HG03457 (cell line): Measurements from ENCODE around the gene IL12RB2.
"Not testable (repeated sequence)": the region's sequence is repeated elsewhere in the genome, so short reads cannot be mapped to it uniquely, and the experiment has no call there.

Experiments used
- ATAC-seq: cut with Tn5 transposase; IDR thresholded peaks from one replicate; pipeline ENCODE4 v1.9.1; 2021; ENCODE audit warnings: moderate number of reproducible peaks; ENCODE audit not compliant: unreplicated experiment

The IL12RB2 gene

DNA sequence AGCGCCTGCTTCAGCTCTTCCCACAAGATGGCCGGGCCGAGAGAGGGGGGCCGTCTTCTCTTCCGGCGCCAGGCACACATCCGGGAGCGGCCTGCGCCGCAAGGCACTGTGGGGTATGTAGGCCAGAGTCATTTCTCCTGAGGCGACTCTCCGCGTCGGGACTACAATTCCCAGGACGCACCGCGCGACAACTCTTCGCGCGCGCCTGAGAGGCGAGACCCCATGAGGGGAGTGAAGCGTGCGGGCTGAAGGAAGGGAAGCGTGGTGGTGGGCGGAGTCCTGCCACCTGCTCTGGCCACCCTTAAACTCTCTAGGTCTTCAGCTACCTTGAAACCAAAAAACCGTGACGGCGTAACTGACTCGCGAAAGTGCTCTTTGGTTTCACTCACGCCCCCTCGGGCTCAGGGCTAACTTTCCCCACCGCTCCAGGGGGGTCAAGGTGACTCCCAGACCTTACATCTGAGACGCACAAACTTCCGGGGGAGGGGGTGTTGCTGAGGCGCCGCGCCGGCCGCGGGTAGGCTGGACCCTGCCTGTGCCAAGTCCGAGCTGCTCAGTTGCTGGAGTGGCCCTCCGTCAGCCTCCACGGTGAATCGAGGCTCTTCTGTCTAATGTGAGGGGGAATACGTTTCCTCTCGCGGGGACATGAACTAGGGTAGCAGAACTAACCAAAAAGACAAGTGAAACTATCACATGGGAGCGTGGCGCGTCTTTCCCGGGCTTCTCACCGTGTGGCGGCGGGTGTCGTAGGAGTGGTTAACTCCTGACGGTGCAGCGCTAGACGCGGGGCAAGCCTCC lies 122.9 kb downstream of the IL12RB2 start, which contains the start of gene SERBP1:
Gene SERBP1 (minus strand): TSS at position 45 of the 798 bp plus-strand sequence. CDS start 102 bp downstream, outside the sequence.
- peak; percentile 88 for ATAC-seq

DNA sequence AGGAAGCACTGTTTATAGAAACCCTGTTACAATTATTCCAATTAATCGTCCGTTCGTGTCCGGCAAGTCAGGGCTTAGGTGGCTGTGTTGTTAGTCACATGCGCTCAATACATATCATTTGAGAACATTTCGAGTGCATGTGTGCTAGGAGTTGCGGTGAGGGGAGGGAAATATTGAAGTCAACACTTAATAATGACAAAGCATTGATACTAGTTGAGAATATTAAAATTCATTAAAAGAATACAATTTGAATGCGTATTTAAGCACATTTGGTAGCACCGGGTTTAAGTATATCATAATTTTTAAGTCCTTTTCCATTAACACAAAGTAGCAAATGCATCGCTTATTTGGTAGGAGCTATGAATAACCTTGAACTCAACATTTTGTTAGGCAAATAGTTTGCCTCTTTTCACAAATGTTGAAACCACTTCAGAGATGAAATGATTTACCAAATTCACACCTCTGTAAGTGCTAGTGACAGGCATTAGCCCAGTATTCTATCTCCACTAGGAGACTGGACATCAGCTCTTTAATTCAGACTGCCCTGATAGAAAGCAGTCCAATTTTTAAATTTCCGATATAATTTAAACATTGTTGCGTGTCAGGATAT lies 123.6 kb downstream of the IL12RB2 start:
- ATAC-seq, result no peak

DNA sequence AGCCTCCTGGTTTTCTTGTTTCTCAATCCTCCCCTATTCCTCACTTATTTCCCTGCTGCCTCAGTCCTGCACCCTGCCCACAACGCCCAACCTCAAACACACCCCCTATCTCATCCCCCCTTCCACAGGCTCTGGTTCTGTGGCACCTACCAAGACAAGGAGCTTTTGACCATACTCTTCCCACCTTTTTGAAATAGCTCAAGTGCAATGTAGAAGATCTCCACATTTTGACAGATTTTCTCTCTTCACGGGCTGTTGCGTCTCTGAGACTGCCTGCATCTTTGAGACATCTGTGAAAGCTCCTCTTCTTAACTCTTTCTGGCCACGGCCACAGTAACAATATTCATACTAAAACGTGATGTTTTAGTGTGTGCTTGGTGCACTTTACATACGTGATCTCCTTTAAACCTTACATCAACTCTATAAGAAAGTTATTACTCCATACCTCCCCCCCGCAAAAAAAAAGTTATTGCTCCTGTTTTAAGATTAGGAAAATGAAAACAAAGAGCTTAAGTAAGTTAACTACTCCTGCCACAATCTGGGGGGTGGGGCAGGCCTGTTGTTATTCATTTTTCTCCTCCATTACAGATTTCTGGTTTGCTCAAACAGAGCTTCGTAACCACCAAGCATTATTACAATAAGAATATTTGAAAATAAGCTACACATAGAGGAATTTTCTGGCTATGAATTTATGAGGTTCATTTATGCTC lies 124.4 kb downstream of the IL12RB2 start:
- no peak for ATAC-seq

DNA sequence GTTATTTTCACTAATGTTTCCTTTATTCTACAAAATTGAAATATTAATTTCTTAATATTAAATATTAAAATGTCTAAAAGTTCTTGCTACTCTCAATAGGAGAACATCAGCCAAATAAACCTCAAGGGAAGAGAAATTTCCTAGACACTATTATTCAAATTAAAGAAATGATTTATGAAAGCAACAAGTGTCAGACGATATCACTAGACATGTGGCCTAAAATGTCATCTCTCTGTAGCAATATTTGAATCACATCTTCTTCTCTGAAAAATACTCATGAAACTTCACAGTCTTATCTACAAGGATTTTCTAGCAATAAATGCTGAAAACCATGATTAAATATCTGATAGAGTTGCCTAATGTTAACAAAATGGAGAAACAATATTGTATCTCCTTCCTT lies 125.1 kb downstream of the IL12RB2 start:
- ATAC-seq, result no peak

DNA sequence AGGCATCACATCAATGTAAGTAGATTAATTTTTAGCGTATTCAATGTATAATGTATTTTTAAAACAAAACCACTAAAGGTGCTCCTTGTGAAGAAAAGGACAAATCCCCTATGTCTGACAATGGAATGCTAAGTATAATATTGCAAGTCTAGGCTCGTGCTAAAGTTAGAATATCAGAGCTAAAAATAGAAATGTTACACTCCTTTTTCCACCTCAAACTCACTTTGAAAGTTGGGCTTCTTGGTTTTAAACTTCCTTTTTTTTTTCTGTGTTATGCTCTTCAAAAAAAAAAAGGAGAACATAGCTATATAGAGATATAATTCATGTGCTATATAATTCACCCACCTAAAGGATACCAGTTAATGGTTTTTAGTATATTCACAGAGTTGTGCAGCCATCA lies 126.2 kb downstream of the IL12RB2 start:
- ATAC-seq, result no peak

DNA sequence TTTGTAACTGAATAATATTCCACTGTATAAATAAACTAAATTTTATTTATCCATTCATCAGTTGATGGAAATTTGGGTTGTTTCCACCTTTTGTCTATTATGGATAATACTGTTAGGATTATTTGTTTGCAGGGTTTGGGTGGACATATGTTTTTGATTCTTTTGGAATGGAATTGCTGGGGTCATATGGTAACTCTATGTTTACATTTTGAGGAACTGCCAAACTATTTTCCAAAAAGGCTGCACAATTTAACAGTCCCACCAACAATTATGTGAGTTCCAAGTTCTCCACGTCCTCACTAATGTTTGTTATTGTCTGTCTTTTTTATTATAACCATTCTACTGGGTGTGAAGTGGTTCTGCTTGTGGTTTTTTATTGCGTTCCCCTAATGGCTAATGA lies 126.8 kb downstream of the IL12RB2 start:
- ATAC-seq, result no peak

DNA sequence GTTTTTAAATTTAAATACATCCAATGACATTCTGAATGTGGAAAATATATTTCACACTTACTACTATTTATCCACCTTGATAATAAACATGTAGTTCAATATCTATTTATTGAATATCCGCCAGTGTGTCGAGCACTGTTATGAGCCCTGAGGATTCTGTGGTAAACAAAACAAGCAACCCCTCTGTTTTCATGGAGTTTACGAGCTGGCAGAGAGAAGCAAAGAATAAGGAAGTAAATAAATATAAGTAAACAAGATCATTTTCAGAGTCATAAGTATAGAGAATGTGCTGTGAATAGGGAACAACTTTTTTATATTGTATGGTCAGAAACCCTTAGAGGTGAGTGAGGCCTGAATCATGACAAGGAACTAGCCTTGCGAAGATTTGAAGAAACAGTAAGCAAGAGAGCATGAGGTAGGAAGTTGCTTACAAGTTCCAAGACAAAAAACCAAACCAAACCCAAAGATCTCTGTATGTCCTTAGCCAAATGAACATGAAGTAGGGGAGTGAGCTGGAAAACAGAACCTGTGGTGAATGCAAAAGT lies 128.9 kb downstream of the IL12RB2 start:
- ATAC-seq, result no peak

DNA sequence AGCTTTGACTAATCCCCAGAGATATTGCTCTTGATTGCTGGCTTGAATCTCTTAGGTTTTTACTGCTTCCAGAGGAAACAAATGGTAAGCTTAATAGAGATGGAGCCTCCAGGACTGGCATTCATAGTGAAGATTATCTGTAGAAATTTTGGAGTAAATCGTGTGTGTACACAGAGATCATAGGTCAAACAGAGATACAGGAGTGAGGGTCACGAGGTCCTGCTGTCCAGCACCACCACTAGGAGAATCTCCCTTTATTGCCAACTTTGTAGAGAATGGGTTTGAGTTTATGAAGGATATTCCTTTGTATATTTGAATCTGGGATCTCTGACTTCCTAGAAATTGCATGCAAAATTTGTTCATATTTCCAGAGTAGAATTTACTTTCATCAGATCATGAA lies 130.3 kb downstream of the IL12RB2 start:
- ATAC-seq, result no peak

DNA sequence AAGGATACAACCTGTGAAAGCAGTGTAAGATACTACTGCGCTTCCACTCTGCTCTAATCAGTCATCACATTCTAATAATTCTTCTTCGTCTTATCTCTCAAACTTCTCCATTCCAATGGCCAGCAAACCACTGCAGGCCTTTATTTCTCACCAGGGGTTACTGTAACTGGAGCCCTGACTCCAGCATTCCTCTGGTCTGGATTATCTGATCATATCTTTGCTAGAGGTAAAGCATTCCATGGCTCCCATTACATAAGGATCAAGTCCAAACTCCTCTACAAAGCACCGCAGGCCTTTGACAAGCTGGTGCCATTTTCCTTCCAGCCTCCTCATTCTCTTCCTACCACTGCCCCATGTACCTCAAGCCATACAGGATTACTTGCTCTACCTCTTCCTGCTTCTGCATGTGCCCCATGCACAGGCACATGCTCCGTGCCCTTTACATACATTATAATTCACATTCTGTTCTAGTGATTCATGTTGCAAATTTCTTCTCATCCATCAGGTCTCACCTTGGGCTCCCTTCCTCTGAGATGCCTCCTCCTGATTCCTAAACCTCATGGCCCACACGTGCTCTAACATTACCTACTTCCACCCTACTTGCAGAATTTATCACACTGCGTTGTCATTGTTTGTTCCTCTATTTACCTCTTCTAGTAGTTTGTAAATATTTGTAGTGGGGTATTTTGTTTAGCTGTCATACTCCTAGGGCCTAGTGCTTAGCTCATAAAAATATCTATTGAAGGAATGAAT lies 131.8 kb downstream of the IL12RB2 start:
- no peak for ATAC-seq

DNA sequence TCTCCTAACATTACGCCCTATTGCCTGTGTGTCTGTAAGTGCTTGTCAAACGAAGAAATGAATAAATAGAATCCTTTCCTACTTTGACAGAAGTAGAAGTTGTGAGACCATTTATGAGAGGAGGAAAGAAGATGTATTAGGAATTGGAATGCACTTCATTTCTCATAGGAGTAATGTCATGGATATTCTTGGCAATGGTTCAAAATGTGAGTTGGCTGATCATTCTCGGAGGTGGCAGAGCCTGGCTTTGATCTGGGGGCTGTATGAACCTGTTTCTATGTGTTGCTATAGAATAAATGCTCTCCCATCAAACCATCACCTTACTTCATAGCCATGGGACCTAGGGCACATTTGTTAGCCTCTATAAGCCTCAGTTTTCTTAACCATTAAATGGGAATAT lies 132.7 kb downstream of the IL12RB2 start:
- no peak for ATAC-seq

DNA sequence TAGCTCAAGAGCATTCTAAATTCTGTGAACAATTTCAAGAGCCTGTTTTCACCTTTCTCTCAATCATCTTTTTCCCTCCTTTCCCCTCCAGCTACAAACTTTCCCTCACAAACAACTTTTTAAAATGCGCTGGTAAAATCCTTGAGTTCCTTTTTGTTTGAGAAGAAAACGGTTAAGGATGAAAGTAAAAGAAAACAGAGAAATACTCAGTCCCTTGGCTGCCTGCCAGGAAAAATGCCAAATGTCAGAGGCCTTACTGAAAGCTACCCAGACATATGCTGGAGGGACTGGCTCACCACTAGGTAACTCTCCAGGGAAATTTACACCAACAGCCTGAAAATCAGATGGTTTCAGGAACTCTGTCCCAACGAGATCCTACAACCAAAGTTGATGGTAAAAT lies 133.5 kb downstream of the IL12RB2 start:
- no peak for ATAC-seq

DNA sequence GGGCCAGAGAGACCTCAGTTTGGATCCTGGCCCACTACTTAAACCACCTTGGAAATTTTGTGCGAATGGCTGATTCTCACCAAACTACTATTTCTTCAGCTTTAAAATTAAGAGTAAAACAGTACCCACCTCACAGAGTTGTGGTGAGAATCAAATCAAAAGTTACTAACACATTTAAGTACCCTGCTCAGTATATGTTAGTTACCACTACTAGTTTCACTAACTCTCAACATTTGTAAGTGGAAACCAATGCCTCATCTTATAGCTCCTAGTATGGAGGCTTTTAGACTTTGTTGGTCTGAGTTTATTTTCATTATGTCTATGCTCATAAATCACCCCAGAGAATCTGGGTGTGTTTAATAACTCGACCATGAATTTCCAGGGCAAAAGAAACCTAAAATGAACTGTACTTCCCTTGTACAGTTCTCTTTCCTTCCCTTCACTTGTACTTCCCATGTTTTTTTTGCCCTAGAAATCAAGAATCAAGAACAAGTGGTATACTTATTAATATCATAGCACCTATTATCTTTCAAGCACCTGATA lies 134.1 kb downstream of the IL12RB2 start:
- no peak for ATAC-seq

DNA sequence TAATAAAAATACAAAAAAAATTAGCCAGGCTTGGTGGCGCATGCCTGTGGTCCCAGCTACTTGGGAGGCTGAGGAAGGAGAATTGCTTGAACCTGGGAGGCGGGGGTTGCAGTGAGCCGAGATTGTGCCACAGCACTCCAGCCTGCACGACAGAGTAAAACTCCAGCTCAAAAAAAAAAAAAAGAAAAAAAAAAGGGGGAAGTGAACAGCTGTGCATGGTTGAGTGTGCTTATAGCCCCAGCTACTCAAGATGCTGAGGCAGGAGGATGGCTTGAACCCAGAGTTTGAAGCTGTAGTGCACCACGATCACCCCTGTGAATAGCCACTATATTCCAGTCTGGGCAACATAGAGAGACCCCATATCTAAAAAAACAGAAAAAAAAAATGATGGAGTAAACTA lies 138.3 kb downstream of the IL12RB2 start:
- ATAC-seq, result not testable (repeated sequence)
